Gastrocnemius medialis (tissue), 4 donors: ENCODE data around the gene PCSK1N.

Experiments used
- CTCF ChIP-seq, 5 experiments: fragments of 450-650 bp in 3 of 5; fragments of 200-600 bp in 2 of 5; sonication (generic) in 2 of 5; IDR thresholded peaks in 4 of 5; conservative IDR thresholded peaks in 1 of 5; 1 replicate in 4 of 5; 2 replicates in 1 of 5; pipeline ENCODE4 v1.5.1; 2016 to 2019; ENCODE audit warnings: antibody characterized with exemption in 5 of 5, mild to moderate bottlenecking in 3 of 5, moderate library complexity in 3 of 5
- POLR2A ChIP-seq, 2 donors: fragments of 450-650 bp; IDR thresholded peaks; one replicate each; pipeline ENCODE4 v1.6.1; 2017; ENCODE audit warnings: antibody characterized with exemption in 2 of 2, mild to moderate bottlenecking in 2 of 2, moderate library complexity in 2 of 2

GRCh38 chrX:48814722-48815121, 20.7 kb downstream of the PCSK1N start:
- TF ChIP-seq POLR2A (IDR thresholded peaks at IDR 0.05) (no peak), CTCF (IDR thresholded peaks at IDR 0.05 in 4 of 5, conservative IDR thresholded peaks at IDR 0.05 in 1 of 5) (no peak)
